Panc1 (cell line): ENCODE data around the gene HEG1. TPM values are rescaled to one million over a fixed set of nuclear protein-coding genes. Genes with fewer than 3 reads are reported as not detected.

ENCODE experiments used
- ATAC-seq: fragments of 200-7000 bp; cut with Tn5 transposase; 2 replicates; pipeline ENCODE4 v1.9.1; 2020; ENCODE audit warnings: mild to moderate bottlenecking, moderate library complexity
- BruUV-seq: library from RNA; stranded (reverse); fragments of 400-500 nt; replicated peaks from 2 replicates; lab custom pipeline; 2021; lab: Mats Ljungman, UMichigan
- CTCF ChIA-PET: fragments of 300-600 bp; sonication (Branson Sonifier 250); formaldehyde crosslinking; loops from one replicate; lab custom pipeline; 2022; ENCODE audit warnings: antibody characterized with exemption; lab: Charles Lee
- POLR2A ChIA-PET: fragments of 300-600 bp; sonication (Branson Sonifier 250); formaldehyde crosslinking; loops from one replicate; lab custom pipeline; 2022; ENCODE audit warnings: antibody characterized with exemption; lab: Charles Lee
- DNase-seq: peaks from one replicate; pipeline ENCODE4 v3.0.0-alpha.2; 2010; ENCODE audit warnings: low read depth, low spot score
- H3K27ac ChIP-seq: 2 replicates; pipeline ENCODE4 v1.5.1; 2011; ENCODE audit warnings: mild to moderate bottlenecking, low read length, inconsistent platforms
- H3K27me3 ChIP-seq: fragments of 200-500 bp; sonication (Bioruptor generic); 2 replicates; pipeline ENCODE4 v1.6.0; 2014; ENCODE audit warnings: low read length, inconsistent platforms; ENCODE audit not compliant: control insufficient read depth, insufficient read depth
- H3K36me3 ChIP-seq: fragments of 200-500 bp; sonication (Bioruptor generic); 2 replicates; pipeline ENCODE4 v1.5.1; 2014; ENCODE audit warnings: inconsistent platforms, mild to moderate bottlenecking, low read length, moderate library complexity; ENCODE audit not compliant: control insufficient read depth, insufficient read depth
- H3K4me1 ChIP-seq: 2 replicates; pipeline ENCODE4 v1.5.1; 2011; ENCODE audit warnings: inconsistent platforms, mild to moderate bottlenecking, low read length, moderate library complexity; ENCODE audit not compliant: control insufficient read depth, insufficient read depth
- H3K4me3 ChIP-seq, 2 experiments: 2 replicates each; pipeline ENCODE4 v1.5.1; 2011 to 2012; ENCODE audit warnings: low read depth in 2 of 2, low read length in 2 of 2, mild to moderate bottlenecking in 2 of 2, inconsistent platforms in 1 of 2, moderate library complexity in 1 of 2
- H3K9me3 ChIP-seq: fragments of 200-500 bp; sonication (Bioruptor generic); 2 replicates; pipeline ENCODE4 v1.5.1; 2014; ENCODE audit warnings: low read depth, mild to moderate bottlenecking, inconsistent platforms, low read length, moderate library complexity; ENCODE audit not compliant: control insufficient read depth, insufficient read depth
- CTCF ChIP-seq: fragments of 450-650 bp; IDR thresholded peaks from 2 replicates; pipeline ENCODE4 v1.5.1; 2017; ENCODE audit warnings: mild to moderate bottlenecking
- POLR2AphosphoS5 ChIP-seq: IDR thresholded peaks from 2 replicates; pipeline ENCODE4 v1.6.1; 2012; ENCODE audit warnings: mild to moderate bottlenecking, low read depth, low read length, moderate library complexity
- REST ChIP-seq, 2 experiments: IDR thresholded peaks; 2 replicates each; pipeline ENCODE4 v1.6.1; 2011 to 2012; ENCODE audit warnings: low read depth in 2 of 2, control low read depth in 1 of 2, low read length in 1 of 2, mild to moderate bottlenecking in 1 of 2, moderate library complexity in 1 of 2; ENCODE audit not compliant: insufficient read depth in 1 of 2
- SIN3A ChIP-seq: IDR thresholded peaks from 2 replicates; pipeline ENCODE4 v1.6.1; 2012; ENCODE audit warnings: low read depth, mild to moderate bottlenecking, low read length, moderate library complexity, borderline replicate concordance; ENCODE audit not compliant: insufficient read depth
- TCF7L2 ChIP-seq: IDR thresholded peaks from 2 replicates; pipeline ENCODE4 v1.6.1; 2011; ENCODE audit warnings: mild to moderate bottlenecking, low read depth, low read length, inconsistent platforms
- in situ Hi-C: cut with HindIII; loops from 2 replicates; pipeline ENCODE4 v1.10.0; 2016; ENCODE audit warnings: low sequenced_read_pairs, low pct_unique_long_range_greater_than_20kb
- intact Hi-C: fragments of 100-400 bp; cut with micrococcal nuclease; formaldehyde crosslinking; loops from one replicate; pipeline ENCODE4 v1.10.0; 2022; ENCODE audit not compliant: unreplicated experiment
- total RNA-seq: library from RNA; stranded (reverse); gene quantifications from one replicate; pipeline ENCODE4 v1.2.1, GENCODE V29; 2021; ENCODE audit not compliant: unreplicated experiment

The HEG1 gene
- total RNA-seq, 1 experiment from 2014 or later, result 141 TPM

DNA sequence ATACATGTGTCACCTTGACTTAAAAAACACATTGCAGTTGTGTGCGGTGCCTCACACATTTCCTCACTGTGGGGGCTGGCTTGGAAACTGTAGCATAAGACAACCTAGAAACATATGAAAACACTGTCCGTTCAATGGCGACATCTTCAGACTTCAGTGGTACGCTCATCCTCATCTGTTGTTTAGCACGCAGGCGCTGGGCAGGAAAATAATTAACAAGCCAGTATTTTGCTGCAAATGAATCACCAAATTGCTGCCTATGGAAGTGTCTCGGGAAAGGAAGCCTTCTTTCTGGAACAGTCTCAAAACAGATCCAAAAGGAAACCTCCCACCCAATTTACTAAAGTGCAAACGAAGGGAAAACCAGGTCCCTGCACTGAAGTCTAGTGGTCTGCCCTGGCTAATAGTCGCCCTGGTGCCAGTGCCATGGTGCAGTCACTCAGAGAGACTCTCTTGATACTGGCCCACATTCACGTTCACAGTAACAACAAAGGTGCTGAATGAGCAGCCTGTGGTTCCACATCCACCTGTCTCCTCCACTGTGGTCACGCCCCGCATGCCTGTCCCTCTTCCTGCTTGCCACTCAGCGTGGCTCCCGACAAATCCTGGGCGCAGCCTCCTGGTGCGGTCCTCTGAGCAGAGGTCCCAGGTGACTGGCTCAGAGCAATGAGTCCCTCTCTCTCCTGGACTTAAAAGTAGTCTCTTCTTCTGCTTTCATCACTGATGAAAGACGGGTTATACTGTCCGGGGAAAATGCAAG, 85.7 kb downstream of the HEG1 start:
- ATAC-seq (no peak), DNase-seq (no peak)
- TF ChIP-seq SIN3A (no peak), CTCF (no peak), TCF7L2 (no peak), POLR2AphosphoS5 (no peak)
- BruUV-seq, result TSS peak; percentile 29
- Histone ChIP-seq H3K27ac (no peak overlapping the region), H3K4me3 (no peak overlapping the region), H3K36me3 (peaks cover 3% of the 10 kb centered on the region; the same call in 1 of the 2 replicates), H3K9me3 (no peaks in the 10 kb centered on the region), H3K27me3 (no peaks in the 10 kb centered on the region), H3K4me1 (peaks cover 3% of the 10 kb centered on the region; the same call in 1 of the 2 replicates)
- in situ Hi-C loops (no loop called here), intact Hi-C loops (no loop called here)
- CTCF ChIA-PET, result no interaction called here
- POLR2A ChIA-PET, result no interaction called here

- in situ Hi-C loops (no loop called here), intact Hi-C loops (no loop called here)
- Histone ChIP-seq H3K4me3 (no peak overlapping the region), H3K27me3 (no peaks in the 10 kb centered on the region), H3K9me3 (no peaks in the 10 kb centered on the region), H3K27ac (no peak overlapping the region), H3K4me1 (peaks cover 6% of the 10 kb centered on the region), H3K36me3 (peaks cover 3% of the 10 kb centered on the region; the same call in 1 of the 2 replicates)
- CTCF ChIA-PET, result no interaction called here
- POLR2A ChIA-PET, result no interaction called here
- BruUV-seq, result no TSS peak
- TF ChIP-seq POLR2AphosphoS5 (no peak), CTCF (no peak), TCF7L2 (no peak), REST (IDR thresholded peaks at IDR 0.05; ENCODE audit: insufficient read depth in 1 of 2, low read depth in 2 of 2, low read length in 1 of 2) (no peak), SIN3A (no peak)
- ATAC-seq (no peak), DNase-seq (no peak)
These were observed 86.6 kb downstream of the HEG1 start for GRCh38 chr3:124969190-124969589.
